GM19193 (cell line): ENCODE results near the gene LSR.

Experiments used
- POLR2A ChIP-seq: IDR thresholded peaks from 4 replicates; pipeline ENCODE4 v1.6.1; 2011; ENCODE audit not compliant: insufficient read depth, insufficient read length; ENCODE audit errors: extremely low read depth

Gene LSR

DNA sequence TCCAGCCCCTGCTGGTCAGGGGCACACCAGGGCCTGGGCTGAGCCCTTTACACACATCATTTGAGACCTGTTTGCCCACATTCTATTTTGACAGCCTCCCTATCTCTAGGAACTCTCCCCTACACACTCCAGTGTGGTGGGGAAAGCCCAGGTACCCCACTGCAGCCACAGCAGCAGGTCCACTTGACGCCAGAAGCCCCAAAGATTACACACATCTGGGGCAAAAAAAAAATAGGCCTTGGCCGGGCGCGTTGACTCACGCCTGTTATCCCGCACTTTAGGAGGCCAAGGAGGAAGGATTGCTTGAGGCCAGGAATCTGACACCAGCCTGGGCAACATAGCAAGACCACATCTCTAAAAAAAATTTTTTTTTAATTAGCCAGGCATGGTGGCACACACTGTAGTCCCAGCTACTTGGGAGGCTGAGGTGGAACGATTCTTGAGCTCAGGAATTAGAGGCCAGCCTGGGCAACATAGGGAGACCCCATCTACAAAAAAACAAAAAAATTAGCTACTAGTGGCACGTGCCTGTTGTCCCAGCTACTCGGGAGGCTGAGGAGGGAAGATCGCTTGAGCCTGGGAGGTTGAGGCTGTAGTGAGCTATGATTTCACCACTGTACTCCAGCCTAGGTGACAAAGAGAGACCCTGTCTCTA, 62.1 kb downstream of the LSR start:
- no peak for TF ChIP-seq POLR2A

GRCh38 chr19:35311901-35312665, 63.3 kb downstream of the LSR start:
- no peak for TF ChIP-seq POLR2A

DNA sequence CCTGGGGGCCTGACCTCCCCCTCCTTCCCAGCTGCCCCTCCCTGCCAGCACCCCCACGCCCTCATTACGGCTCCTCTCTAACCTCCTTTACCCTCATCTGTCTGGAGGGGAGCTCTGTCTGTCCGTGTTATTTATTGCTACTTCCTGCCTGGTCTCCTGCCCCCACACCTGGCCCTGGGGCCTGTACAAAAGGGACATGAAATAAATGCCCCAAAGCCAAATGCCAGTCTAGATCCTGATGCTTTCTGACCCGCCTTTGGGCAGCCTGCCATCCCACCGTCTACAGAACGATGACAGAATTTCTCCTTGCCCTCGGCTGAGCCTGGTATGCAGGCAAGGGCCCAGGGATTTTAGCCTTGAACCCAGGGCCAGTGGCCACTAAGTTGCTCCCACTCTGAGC, 64.8 kb downstream of the LSR start:
- no peak for TF ChIP-seq POLR2A

DNA sequence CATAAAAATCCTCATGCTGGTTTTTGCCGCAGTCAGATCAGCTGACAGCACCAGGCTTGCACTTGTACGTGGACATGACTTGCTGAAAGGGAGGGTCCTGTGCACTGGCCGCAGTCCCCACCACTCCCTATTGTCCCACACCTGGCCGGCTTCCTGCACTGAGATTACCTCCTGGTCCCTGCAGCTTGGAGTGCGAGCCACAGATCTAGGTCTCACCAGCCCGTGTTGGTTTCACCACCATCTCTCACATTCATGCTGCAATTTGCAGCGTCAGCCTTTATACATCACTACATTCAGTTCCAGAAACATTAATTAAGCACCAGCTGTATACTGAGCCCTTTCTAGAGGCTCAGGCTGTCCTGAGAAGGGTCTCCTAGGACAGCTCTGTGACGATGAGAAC, 65.2 kb downstream of the LSR start:
- no peak for TF ChIP-seq POLR2A

DNA sequence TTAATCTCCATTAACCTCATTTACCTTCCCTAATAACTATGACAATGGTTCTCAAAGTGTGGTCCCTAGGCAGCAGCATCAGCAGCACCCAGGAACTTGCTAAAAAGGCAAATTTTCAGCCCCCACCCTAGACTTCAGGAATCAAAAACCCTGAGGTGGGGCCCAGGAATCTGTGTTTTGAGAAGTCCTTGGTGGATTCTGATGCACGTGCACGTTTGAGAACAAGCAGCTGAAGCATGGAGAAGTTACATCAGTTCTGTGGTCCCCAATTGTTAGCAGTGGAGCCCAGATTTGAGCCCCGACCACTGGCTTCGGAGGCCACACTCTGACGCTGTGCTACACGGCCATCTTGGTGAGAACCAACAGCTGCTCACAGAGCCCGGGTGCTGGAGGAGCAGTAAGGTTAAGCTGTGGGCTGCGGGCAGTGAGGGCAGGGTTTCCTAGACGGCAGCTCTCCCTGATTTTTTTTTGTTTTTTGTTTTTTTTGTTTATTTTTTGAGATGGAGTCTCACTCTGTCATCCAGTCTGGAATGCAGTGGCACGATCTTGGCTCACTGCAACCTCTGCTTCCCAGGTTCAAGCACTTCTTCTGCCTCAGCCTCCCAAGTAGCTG, 66.2 kb downstream of the LSR start:
- TF ChIP-seq POLR2A: no peak

GRCh38 chr19:35315883-35316282, 67.1 kb downstream of the LSR start:
- TF ChIP-seq POLR2A: no peak

DNA sequence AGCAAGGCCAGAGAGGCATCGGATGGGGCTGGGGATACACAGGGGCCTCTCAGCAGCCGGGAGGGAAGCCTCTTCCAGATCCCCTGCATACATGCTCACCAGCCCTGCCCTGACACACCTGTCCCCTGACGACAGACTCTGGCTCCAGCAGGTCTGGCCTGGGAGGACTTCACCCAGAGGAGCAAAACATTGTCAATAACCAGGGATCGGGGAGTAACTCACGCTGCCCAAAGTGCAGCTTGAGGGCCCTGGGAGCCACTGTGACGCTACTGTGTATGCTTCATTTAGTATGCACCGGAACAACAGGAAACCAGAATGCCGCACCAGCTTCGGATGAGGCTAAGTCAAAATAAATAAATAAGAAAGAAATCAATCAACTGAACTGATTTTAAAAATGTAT, 67.8 kb downstream of the LSR start:
- no peak for TF ChIP-seq POLR2A
